CD4-positive, alpha-beta T cell treated with Interleukin-1 beta for 1 hour (primary cell): ENCODE measurements around the gene INVS.
"Not testable (repeated sequence)": the region's sequence is repeated elsewhere in the genome, so short reads cannot be mapped to it uniquely, and the experiment has no call there.

Experiments
- DNase-seq, 2 donors: peaks; one replicate each; pipeline ENCODE4 v3.0.0-alpha.2; 2020 to 2022

INVS gene, protein sequence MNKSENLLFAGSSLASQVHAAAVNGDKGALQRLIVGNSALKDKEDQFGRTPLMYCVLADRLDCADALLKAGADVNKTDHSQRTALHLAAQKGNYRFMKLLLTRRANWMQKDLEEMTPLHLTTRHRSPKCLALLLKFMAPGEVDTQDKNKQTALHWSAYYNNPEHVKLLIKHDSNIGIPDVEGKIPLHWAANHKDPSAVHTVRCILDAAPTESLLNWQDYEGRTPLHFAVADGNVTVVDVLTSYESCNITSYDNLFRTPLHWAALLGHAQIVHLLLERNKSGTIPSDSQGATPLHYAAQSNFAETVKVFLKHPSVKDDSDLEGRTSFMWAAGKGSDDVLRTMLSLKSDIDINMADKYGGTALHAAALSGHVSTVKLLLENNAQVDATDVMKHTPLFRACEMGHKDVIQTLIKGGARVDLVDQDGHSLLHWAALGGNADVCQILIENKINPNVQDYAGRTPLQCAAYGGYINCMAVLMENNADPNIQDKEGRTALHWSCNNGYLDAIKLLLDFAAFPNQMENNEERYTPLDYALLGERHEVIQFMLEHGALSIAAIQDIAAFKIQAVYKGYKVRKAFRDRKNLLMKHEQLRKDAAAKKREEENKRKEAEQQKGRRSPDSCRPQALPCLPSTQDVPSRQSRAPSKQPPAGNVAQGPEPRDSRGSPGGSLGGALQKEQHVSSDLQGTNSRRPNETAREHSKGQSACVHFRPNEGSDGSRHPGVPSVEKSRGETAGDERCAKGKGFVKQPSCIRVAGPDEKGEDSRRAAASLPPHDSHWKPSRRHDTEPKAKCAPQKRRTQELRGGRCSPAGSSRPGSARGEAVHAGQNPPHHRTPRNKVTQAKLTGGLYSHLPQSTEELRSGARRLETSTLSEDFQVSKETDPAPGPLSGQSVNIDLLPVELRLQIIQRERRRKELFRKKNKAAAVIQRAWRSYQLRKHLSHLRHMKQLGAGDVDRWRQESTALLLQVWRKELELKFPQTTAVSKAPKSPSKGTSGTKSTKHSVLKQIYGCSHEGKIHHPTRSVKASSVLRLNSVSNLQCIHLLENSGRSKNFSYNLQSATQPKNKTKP

DNA sequence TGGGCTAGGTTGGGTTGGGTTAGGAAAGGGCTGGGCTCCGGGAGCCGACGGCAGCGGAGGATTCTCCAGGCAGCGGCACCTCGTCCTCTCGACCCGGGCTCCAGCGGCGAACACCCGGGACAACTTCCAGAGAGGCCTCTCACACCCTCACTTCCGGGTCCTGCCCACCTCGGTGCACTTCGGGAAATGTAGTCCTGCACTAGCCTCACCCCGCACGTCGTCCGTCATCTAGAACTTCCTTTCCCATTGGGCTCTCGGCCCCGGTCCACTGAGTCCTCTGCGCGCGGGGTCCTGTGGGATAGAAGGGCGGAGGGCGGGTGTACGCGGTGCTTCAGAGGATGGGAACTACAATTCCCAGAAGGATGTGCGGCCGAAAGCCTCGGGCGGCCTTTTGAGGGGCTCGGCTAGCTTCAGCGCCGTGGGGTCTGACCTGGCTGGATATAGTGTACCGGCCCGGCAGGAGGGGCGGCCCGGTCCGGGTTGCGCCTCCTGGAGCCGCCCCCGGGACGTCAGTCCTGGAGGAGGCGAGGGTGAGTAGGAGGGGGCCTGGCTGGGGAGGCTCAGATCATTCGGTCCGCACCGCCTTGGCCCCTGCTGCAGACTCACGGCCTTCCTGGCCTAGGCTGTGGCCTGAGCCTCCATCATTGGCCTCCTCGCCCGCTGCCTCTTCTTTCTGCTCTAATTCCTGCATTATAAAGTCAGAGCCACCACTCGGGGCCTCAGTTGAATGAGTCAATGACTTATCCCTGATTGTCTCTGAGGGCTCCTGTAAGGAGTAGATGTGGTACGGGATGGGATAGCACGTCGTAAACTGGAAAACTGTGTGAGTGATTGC lies at the start of gene INVS, which contains the start of gene ERP44:
Gene INVS (plus strand): TSS at position 357 of the 835 bp plus-strand sequence. CDS start 5,279 bp downstream, outside the sequence.
Gene ERP44 (minus strand): TSS at position 114 of the 835 bp plus-strand sequence. CDS start 160 bp downstream, outside the sequence.
- peak; percentile 98 for DNase-seq

DNA sequence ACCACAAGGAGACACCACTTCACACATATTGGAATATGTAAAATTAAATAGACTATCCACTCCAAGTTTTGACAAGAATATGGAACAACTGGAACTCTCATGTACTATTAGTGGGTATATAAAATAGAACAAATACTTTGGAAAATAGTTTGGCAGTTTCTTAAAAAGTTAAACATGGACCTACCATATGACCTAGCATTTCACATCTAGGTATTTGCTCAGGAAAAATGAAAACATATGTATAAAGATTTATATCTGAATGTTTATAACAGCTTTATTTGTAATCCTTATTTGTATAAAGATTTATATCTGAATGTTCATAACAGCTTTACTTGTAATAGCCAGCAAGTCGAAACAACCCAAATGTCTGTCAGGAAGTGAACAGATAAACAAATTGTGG lies 49.5 kb upstream of the INVS start:
- DNase-seq = no peak

DNA sequence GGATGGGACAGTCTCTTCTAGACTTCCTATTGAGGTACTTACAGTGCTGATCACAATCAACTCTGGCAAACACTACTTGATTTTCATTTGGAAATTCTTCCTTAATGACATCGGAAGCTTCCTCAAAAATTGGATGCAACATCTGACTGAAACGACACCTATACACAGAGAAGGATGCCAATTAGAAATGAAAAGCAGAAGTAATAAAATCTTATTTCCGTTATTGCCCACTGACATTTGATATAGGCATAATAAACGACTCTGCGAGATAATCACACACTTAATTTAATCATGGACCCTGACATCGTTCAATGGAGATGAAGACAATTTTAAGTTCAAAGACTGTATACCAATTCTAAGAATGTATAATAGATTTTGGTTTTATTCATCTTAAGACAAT lies 46.7 kb upstream of the INVS start:
- no peak for DNase-seq

DNA sequence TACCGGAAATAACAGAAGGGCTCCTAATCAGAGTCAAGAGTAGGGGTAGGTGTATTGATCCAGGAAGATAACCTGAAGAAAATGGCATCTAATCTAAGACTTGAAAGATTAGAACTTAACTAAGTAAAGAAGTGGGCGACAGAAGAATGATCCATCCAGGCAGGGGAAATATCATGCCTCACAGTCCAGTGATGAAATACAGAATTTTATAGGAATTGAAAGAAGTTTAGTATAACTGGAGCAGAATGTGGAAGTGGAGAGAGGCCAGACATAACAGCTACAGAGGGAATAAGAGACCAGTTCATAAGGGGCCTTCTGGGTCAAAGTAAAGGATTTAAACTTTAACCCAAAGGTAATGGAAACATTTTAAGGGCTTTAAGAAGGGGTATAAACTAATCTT lies 42.5 kb upstream of the INVS start:
- no peak for DNase-seq

DNA sequence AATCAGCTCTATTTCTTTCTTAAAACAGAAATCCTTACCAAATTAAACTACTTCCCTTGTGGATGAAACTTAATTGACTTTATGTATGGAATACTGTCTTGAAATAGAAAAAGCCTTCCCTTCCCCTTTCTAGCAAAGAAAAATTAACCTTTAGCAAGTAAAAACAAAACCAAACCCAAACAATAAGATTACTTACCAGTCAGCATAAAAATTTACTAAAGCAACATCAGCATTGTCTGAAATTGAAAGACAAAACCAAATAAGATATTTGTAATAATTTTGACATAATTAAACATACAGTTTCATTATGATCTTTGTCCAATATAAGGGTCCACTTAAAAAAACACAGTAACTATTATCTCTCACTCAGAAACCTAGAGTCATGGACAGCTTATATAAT lies 41.4 kb upstream of the INVS start:
- no peak for DNase-seq

DNA sequence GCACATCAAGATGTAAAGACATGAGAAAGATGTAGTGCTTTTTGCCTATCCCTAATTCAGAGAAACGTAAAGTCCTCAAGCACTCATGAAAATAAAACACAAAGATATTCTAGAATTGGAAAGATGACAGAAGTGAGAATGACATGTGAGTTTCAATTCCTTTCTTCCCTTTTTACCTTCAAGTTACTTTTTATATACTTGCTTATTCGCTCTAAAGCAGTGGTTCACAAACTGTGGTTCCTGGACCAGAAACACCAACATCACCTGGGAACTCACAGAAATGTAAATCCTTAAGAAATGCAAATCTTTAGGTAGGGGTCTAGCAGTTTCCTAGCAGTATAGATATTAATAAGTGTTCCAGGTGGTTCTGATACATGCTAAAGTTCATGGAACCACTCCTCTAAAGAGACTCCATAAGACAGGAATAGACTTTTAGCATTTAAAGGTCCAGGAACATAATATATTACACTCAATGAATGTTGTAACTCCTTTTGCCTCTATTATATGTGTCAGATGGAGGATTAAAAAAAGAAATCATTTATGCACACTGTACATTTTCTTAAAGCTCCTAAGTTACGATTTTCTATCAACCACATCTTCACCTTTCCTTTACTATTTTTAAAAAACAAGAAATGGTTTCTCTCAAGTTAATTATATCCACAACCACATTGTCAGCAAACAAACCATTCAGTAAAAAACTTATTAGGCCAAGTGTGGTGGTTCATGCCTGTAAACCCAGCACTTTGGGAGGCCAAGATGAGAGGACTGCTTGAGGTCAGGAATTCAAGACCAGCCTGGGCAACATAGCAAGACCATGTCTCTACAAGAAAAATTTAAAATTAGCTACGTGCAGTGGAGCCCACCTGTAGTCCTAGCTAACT lies 40.1 kb upstream of the INVS start:
- no peak for DNase-seq

DNA sequence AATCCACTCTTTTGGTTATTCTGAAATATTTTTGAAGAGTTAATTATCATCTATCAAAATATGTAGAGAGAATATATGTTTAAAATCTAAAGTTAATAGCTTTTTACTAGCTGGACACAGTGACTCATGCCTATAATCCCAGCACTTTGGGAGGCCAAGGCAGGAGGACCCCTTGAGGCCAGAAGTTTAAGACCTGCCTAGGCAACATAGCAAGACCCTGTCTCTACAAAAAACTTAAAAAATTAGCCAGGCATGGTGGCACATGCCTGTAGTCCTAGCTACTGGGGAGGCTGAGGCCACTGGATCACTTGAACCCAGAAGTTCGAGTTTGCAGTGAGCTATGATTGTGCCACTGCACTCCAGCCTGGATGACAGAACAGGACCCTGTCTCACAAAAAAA lies 36.4 kb upstream of the INVS start:
- not testable (repeated sequence) for DNase-seq

DNA sequence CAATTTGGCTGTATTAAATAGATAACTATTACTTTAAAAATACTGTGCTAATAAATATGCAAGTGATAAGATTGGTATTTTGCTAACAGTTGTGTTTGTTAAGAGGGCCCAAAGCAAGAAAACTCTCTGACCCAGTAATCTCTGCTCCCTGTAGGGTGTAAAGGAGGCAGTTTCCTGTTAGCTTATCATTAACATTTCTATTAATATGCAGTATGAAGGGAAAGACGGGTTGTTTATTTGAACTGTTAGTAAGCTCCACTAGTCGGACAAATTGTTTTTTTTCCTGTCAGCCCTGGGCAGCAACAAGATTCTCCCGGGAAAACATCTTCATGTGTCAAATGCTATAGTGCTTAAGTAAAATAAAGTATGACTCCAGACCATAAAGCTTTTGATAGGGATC lies 35.9 kb upstream of the INVS start:
- no peak for DNase-seq

DNA sequence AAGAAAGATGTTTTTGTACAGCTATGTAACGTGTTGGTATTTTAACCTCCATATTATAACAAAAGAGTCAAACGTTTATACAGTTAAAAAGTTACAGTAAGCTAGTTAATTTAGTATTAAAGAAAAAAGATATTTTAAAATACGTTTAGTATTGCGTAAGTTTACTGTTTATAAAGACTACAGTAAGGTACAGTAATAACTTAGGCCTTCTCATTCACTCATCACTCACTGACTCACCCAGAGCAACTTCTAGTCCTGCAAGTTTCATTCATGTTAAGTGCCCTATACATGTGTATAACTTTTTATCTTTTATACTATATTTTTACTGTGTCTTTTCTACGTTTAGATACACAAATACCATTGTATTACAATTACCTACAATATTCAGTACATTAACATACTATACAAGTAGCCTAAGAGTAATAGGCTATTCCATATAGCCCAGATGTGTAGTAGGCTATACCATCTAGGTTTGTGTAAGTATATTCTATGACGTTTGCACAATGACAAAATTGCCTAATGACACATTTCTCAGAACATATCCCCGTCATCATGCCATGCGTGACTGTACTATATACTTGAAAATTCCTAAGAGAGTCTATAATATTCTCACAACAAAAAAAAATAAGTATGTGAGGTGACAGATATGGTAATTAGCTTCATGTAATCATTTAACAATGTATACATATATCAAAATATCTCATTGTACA lies 34.0 kb upstream of the INVS start:
- DNase-seq = no peak

DNA sequence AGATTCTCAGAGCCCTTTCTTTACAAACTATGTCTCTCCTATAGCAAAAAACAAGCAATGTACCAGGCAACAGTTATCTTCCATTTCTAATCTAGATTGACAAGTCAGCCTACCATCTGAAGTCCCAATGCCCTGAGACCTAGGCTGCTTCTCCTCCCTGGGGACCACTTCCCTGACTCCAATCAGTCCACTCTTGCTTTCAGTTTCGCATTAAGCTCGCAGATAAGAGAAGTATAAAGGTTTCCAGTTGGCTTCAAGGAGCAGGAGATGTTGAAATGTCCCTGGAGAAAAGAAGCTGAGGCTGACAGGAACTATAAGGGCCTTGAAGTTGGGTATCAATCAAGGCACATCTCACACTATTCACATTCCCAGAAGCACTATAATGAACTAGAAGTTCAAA lies 32.5 kb upstream of the INVS start:
- DNase-seq = no peak

DNA sequence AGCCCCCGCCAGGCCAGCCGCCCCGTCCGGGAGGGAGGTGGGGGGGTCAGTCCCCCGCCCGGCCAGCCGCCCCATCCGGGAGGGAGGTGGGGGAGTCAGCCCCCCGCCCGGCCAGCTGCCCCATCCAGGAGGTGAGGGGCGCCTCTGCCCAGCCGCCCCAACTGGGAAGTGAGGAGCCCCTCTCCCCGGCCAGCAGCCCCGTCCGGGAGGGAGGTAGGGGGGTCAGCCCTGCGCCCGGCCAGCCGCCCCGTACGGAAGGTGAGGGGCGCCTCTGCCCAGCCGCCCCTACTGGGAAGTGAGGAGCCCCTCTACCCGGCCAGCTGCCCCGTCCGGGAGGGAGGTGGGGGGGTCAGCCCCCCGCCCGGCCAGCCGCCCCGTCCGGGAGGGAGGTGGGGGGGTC lies 31.1 kb upstream of the INVS start:
- DNase-seq = not testable (repeated sequence)

DNA sequence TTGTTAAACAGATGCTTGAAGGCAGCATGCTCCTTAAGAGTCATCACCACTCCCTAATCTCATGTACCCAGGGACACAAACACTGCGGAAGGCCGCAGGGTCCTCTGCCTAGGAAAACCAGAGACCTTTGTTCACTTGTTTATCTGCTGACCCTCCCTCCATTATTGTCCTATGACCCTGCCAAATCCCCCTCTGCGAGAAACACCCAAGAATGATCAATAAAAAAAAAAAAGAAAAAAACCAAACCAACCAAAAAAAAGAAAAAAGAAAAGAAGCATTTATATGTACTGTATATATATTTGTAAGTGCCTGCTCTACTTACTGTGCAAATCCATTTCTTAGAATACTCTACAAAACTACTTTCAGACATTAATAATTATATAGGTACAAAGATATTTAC lies 30.0 kb upstream of the INVS start:
- not testable (repeated sequence) for DNase-seq

DNA sequence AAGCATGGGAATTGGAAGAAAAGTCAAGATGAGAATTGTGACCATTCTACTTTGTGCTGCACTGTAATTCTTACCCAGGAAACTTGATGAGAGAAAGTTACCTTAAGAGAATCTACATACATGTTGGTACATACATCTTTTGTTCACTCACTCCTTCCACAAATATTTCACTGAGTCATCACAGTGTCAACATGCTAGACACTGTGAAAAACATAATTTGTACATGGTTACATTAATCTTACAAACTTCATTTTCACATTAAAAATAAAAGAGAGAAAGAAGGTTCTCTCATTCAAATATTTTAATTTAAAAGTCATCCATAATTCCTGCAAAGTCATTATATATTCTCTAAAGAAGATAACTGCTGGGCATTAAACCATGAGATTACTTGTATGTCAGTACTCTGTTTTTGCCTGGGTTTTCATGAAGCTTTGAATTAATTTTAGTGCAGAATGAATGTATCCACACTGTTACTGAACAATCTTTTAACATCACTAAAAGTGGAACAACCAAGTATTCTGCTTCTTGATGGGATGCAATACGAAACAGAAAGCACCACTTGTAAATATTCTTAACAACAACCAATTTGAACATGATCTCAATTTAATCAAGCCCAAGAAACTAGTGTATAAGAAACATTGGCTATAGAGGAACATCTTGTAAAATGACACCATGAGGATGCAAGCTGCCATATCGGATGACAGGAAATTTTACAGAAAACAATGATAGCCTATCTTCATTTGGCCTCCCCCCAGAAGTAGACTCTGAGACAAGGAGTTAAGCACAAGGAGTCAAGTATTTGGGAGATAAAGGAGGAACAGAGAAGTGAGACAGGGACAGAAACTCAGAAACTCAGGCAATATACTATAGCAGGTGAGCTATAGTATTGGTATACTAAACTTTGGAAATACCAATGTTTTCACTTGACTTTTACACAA lies 28.7 kb upstream of the INVS start:
- no peak for DNase-seq

DNA sequence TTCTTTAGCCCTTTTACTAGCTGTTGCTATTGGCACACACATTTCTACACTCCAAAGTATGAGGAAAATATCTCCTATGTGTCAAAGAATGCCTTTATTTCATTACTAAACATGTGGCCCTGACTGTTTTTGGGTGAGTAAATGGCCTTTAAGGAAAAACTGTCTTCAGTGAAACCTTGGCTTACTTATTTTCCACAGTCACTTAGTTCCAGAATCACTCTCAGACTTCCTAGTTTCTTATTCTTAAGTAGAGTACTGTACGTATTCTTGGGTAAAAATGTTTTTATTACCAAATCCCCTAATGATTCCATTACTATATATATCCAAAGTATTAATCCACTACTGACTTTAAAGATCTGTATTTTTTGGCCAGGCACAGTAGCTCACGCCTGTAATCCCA lies 27.8 kb upstream of the INVS start:
- DNase-seq = no peak

DNA sequence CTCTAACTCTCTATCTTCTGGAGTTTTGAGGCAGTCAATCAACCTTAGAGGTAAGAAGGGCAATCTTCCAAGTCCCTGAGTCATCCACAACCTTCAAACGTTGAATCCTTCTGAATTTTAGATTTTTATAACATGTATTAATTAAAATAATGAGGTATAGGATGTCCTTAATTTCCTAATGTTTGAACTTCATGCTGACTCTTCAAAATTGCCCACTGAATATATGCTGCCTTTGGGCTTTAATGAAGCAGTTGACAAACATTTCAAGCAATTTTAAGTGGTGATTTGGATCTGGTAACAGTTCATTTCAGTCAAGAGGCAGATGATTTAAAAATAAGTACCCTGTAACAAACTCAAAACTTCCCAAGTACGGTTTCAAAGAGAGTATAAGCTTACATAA lies 26.2 kb upstream of the INVS start:
- DNase-seq = no peak

DNA sequence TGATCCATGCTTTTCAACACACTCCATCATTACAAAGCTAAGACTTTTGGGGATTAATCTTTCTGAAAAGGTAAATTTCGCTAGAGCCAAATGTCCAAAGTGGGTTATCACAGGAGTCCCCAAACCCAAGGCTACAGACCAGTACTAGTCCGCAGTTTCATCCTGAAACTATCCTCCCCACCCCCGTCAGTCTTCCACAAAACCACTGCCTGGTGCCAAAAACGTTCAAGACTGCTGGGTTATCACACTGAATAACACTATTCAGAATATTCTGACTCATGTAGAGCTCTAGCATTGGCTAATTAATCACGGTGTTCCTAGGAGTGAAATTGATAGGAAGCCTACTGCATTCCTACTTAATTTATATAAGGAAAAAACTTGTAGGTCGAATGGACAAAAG lies 24.9 kb upstream of the INVS start:
- DNase-seq = no peak

DNA sequence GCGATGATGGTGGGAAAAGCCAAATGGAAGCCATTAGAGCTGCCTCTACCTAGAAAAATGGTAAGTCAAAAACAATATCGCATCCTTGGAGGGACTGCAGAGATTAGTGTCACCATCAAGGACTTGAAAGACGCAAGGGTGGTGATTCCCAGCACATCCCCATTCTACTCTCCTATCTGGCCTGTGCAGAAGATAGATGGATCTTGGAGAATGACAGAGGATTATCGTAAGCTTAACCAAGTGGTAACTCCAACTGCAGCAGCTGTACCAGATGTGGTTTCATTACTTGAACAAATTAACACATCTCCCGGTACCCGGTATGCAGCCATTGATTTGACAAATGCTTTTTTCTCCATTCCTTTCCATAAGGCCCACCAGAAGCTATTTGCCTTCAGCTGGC lies 24.1 kb upstream of the INVS start:
- no peak for DNase-seq

DNA sequence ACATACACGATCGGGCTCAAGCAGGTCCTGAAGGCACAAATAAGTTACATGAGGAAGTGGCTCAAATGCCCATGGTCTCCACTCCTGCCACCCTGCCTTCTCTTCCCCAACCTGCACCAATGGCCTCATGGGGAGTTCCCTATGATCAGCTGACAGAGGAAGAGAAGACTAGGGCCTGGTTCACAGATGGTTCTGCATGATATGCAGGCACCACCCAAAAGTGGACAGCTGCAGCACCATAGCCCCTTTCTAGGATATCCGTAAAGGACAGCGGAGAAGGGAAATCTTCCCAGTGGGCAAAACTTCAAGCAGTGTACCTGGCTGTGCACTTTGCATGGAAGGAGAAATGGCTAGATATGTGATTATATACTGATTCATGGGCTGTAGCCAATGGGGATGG lies 22.8 kb upstream of the INVS start:
- not testable (repeated sequence) for DNase-seq

DNA sequence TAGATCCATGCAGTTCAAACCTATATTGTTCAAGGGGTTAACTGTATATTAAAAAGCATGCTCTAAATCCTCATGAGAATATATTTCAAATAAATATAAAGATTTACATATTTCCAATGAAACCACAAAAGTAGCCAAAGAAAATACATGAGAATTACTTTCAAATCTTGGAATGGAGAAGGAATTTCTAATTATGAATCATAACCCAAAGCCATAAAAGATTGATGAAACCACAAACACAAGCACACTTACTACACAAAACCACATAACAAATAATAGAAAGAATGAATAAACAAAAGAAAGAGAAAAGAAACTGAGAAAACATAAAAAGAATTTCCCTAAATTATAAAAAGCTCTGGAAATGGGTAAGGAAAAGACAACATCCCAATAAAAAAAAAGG lies 16.3 kb upstream of the INVS start:
- no peak for DNase-seq
